HG03521 (cell line): ENCODE data around the gene TEX54.
"Not testable (repeated sequence)": the region's sequence is repeated elsewhere in the genome, so short reads cannot be mapped to it uniquely, and the experiment has no call there.

Source experiments
- ATAC-seq: cut with Tn5 transposase; IDR thresholded peaks from one replicate; pipeline ENCODE4 v1.9.1; 2021; ENCODE audit warnings: mild to moderate bottlenecking, moderate library complexity; ENCODE audit not compliant: unreplicated experiment

TEX54 gene

GRCh38 chr11:62855571-62856332, 23.1 kb upstream of the TEX54 start:
- ATAC-seq: peak; percentile 89

GRCh38 chr11:62854825-62855570, 22.4 kb upstream of the TEX54 start:
- no peak for ATAC-seq

GRCh38 chr11:62854013-62854824, 21.6 kb upstream of the TEX54 start:
- no peak for ATAC-seq

GRCh38 chr11:62853279-62853965, 20.8 kb upstream of the TEX54 start:
- no peak for ATAC-seq

GRCh38 chr11:62852523-62853188, 20.0 kb upstream of the TEX54 start:
- no peak for ATAC-seq

- ATAC-seq: no peak
Observed at GRCh38 chr11:62851807-62852522, 19.3 kb upstream of the TEX54 start.

- no peak for ATAC-seq
Observed at GRCh38 chr11:62850911-62851806, 18.5 kb upstream of the TEX54 start.

- ATAC-seq: no peak
Observed at GRCh38 chr11:62847767-62848314, 15.2 kb upstream of the TEX54 start.

- ATAC-seq: no peak
Observed at GRCh38 chr11:62846177-62846576, 13.5 kb upstream of the TEX54 start.

GRCh38 chr11:62844154-62844553, 11.5 kb upstream of the TEX54 start:
- ATAC-seq: no peak

GRCh38 chr11:62843466-62843865, 10.8 kb upstream of the TEX54 start:
- no peak for ATAC-seq

GRCh38 chr11:62842891-62843290, 10.2 kb upstream of the TEX54 start:
- not testable (repeated sequence) for ATAC-seq

- no peak for ATAC-seq
Observed at GRCh38 chr11:62842171-62842741, 9.6 kb upstream of the TEX54 start.

- ATAC-seq: peak; percentile 50
Observed at GRCh38 chr11:62841361-62842170, 8.9 kb upstream of the TEX54 start.

GRCh38 chr11:62840721-62841360, 8.2 kb upstream of the TEX54 start:
- not testable (repeated sequence) for ATAC-seq

- peak; percentile 51 for ATAC-seq
Observed at GRCh38 chr11:62839050-62839945, 6.7 kb upstream of the TEX54 start, which contains the start of gene WDR74. Gene WDR74, minus strand, starts transcription at chr11:62839590. Its CDS starts 20 bp downstream, at chr11:62839570.
